ENCODE results near the gene TOMM40.
"Not testable (repeated sequence)": the region's sequence is repeated elsewhere in the genome, so short reads cannot be mapped to it uniquely, and the experiment has no call there.

Gene TOMM40

GRCh38 chr19:44924243-44924725 lies 33.2 kb downstream of the TOMM40 start:
- FAIRE-seq: no peak
- no peak for DNase-seq (ENCODE audit: insufficient read length, low spot score)
- TF ChIP-seq POLR2AphosphoS5 (IDR thresholded peaks at IDR 0.05; ENCODE audit: low read depth, low read length) (no peak), PAX5 (IDR thresholded peaks at IDR 0.05; ENCODE audit: insufficient read depth, low read length, severe bottlenecking) (no peak)

- no peak for TF ChIP-seq PAX5 (IDR thresholded peaks at IDR 0.05; ENCODE audit: insufficient read depth, low read length, severe bottlenecking)
- no peak for TF ChIP-seq SPI1 (IDR thresholded peaks at IDR 0.05; ENCODE audit: low read depth, low read length)
- TF ChIP-seq POLR2AphosphoS5 (IDR thresholded peaks at IDR 0.05; ENCODE audit: low read depth, low read length): no peak
- no peak for TF ChIP-seq POLR2A (IDR thresholded peaks at IDR 0.05; ENCODE audit: low read depth, low read length)
- no peak for TF ChIP-seq TAF1 (IDR thresholded peaks at IDR 0.05; ENCODE audit: low read depth, low read length)
- TF ChIP-seq POU2F2 (IDR thresholded peaks at IDR 0.05; ENCODE audit: low read depth, low read length): no peak
- DNase-seq (ENCODE audit: insufficient read length, low spot score) (no peak), FAIRE-seq (no peak)
Measured at GRCh38 chr19:44925114-44925891, 34.2 kb downstream of the TOMM40 start.

- DNase-seq (ENCODE audit: insufficient read length, low spot score); FAIRE-seq: not testable (repeated sequence)
Measured at GRCh38 chr19:44926245-44927077, 35.4 kb downstream of the TOMM40 start.

- no peak for FAIRE-seq
- no peak for DNase-seq (ENCODE audit: insufficient read length, low spot score)
- TF ChIP-seq PAX5 (IDR thresholded peaks at IDR 0.05; ENCODE audit: insufficient read depth, low read length, severe bottlenecking) (no peak), TAF1 (IDR thresholded peaks at IDR 0.05; ENCODE audit: low read depth, low read length) (no peak), POLR2AphosphoS5 (IDR thresholded peaks at IDR 0.05; ENCODE audit: low read depth, low read length) (no peak), SPI1 (IDR thresholded peaks at IDR 0.05; ENCODE audit: low read depth, low read length) (no peak), POLR2A (IDR thresholded peaks at IDR 0.05; ENCODE audit: low read depth, low read length) (no peak), POU2F2 (IDR thresholded peaks at IDR 0.05; ENCODE audit: low read depth, low read length) (no peak)
Measured at GRCh38 chr19:44927746-44928145, 36.7 kb downstream of the TOMM40 start.

- no peak for FAIRE-seq
- TF ChIP-seq POLR2A (IDR thresholded peaks at IDR 0.05; ENCODE audit: low read depth, low read length) (no peak), POLR2AphosphoS5 (IDR thresholded peaks at IDR 0.05; ENCODE audit: low read depth, low read length) (no peak), PAX5 (IDR thresholded peaks at IDR 0.05; ENCODE audit: insufficient read depth, low read length, severe bottlenecking) (no peak)
- DNase-seq (ENCODE audit: insufficient read length, low spot score): no peak
Measured at GRCh38 chr19:44930088-44930487, 39.0 kb downstream of the TOMM40 start.

GRCh38 chr19:44931541-44931940 lies 40.5 kb downstream of the TOMM40 start:
- no peak for TF ChIP-seq POU2F2 (IDR thresholded peaks at IDR 0.05; ENCODE audit: low read depth, low read length)
- no peak for TF ChIP-seq POLR2A (IDR thresholded peaks at IDR 0.05; ENCODE audit: low read depth, low read length)
- no peak for TF ChIP-seq PAX5 (IDR thresholded peaks at IDR 0.05; ENCODE audit: insufficient read depth, low read length, severe bottlenecking)
- no peak for TF ChIP-seq SPI1 (IDR thresholded peaks at IDR 0.05; ENCODE audit: low read depth, low read length)
- no peak for TF ChIP-seq TAF1 (IDR thresholded peaks at IDR 0.05; ENCODE audit: low read depth, low read length)
- no peak for TF ChIP-seq POLR2AphosphoS5 (IDR thresholded peaks at IDR 0.05; ENCODE audit: low read depth, low read length)
- DNase-seq (ENCODE audit: insufficient read length, low spot score): no peak
- FAIRE-seq: no peak

GRCh38 chr19:44939668-44940067 lies 48.6 kb downstream of the TOMM40 start:
- FAIRE-seq (no peak), DNase-seq (ENCODE audit: insufficient read length, low spot score) (no peak)
- TF ChIP-seq PAX5 (IDR thresholded peaks at IDR 0.05; ENCODE audit: insufficient read depth, low read length, severe bottlenecking) (no peak), POLR2A (IDR thresholded peaks at IDR 0.05; ENCODE audit: low read depth, low read length) (no peak)

GRCh38 chr19:44942067-44942571 lies 51.1 kb downstream of the TOMM40 start, which contains the start of gene APOC4:
Gene APOC4 (plus strand): TSS chr19:44942237. CDS start chr19:44942278, 41 bp downstream.
- FAIRE-seq: no peak
- DNase-seq (ENCODE audit: insufficient read length, low spot score): no peak
- TF ChIP-seq POLR2A (IDR thresholded peaks at IDR 0.05; ENCODE audit: low read depth, low read length) (no peak), PAX5 (IDR thresholded peaks at IDR 0.05; ENCODE audit: insufficient read depth, low read length, severe bottlenecking) (no peak), SPI1 (IDR thresholded peaks at IDR 0.05; ENCODE audit: low read depth, low read length) (no peak)

- 0 out of 2 replicates have a peak, but pooled peaks have one; percentile 21 for TF ChIP-seq POU2F2 (IDR thresholded peaks at IDR 0.05; ENCODE audit: low read depth, low read length)
- 0 out of 2 replicates have a peak, but pooled peaks have one; percentile 41 for TF ChIP-seq POLR2A (IDR thresholded peaks at IDR 0.05; ENCODE audit: low read depth, low read length)
- TF ChIP-seq PAX5 (IDR thresholded peaks at IDR 0.05; ENCODE audit: insufficient read depth, low read length, severe bottlenecking): no peak
- TF ChIP-seq SPI1 (IDR thresholded peaks at IDR 0.05; ENCODE audit: low read depth, low read length): peak; percentile 98
- TF ChIP-seq POLR2AphosphoS5 (IDR thresholded peaks at IDR 0.05; ENCODE audit: low read depth, low read length): peak; percentile 54; the same call in 1 of the 2 replicates
- TF ChIP-seq TAF1 (IDR thresholded peaks at IDR 0.05; ENCODE audit: low read depth, low read length): 0 out of 2 replicates have a peak, but pooled peaks have one; percentile 36
- DNase-seq (ENCODE audit: insufficient read length, low spot score) (peak; percentile 86), FAIRE-seq (peak; percentile 91)
Measured at GRCh38 chr19:44943801-44944249, 52.8 kb downstream of the TOMM40 start.

All from GM12891 (cell line).